ENCODE measurements around the gene MGAT1.

GRCh38 chr5:180779985-180780610 lies 22.5 kb downstream of the MGAT1 start:
- no peak for TF ChIP-seq POLR2A (IDR thresholded peaks at IDR 0.05; ENCODE audit: control extremely low read depth in 1 of 2, low read depth in 2 of 2, low read length in 2 of 2)
- no peak for TF ChIP-seq CTCF (IDR thresholded peaks at IDR 0.05; ENCODE audit: control extremely low read depth in 1 of 3, insufficient read depth in 1 of 3, low read depth in 1 of 3, low read length in 3 of 3)
- no peak for TF ChIP-seq MAX (IDR thresholded peaks at IDR 0.05)
- TF ChIP-seq RAD21 (IDR thresholded peaks at IDR 0.05 in 1 of 2, conservative IDR thresholded peaks at IDR 0.05 in 1 of 2; ENCODE audit: low read depth in 2 of 2, low read length in 2 of 2) = no peak
- no peak for TF ChIP-seq CEBPB (IDR thresholded peaks at IDR 0.05; ENCODE audit: low read depth, low read length)
- no peak for TF ChIP-seq SIRT6 (IDR thresholded peaks at IDR 0.05; ENCODE audit: low read length)
- no peak for TF ChIP-seq GABPA (IDR thresholded peaks at IDR 0.05; ENCODE audit: borderline replicate concordance, insufficient read depth, low read length)
- TF ChIP-seq SRF (IDR thresholded peaks at IDR 0.05; ENCODE audit: low read depth, low read length) = no peak
- no peak for TF ChIP-seq EGR1 (IDR thresholded peaks at IDR 0.05; ENCODE audit: borderline replicate concordance, low read depth, low read length)
- no peak for TF ChIP-seq POLR2AphosphoS5 (IDR thresholded peaks at IDR 0.05; ENCODE audit: low read depth, low read length)
